Measurements from ENCODE around the gene LRRK1.

LRRK1 gene

GRCh38 chr15:100918690-100919480, at the start of gene LRRK1:
Gene LRRK1, plus strand, starts transcription at chr15:100919357. Its CDS starts 5,276 bp downstream, at chr15:100924633.
- DNase-seq (ENCODE audit: low read depth) = no peak

- DNase-seq (ENCODE audit: low read depth) = peak; percentile 89
Measured at GRCh38 chr15:100873029-100873677, 46.0 kb upstream of the LRRK1 start.

- no peak for DNase-seq (ENCODE audit: low read depth)
Measured at GRCh38 chr15:100875495-100875894, 43.7 kb upstream of the LRRK1 start.

- no peak for DNase-seq (ENCODE audit: low read depth)
Measured at GRCh38 chr15:100875976-100876375, 43.2 kb upstream of the LRRK1 start.

GRCh38 chr15:100877551-100877950, 41.6 kb upstream of the LRRK1 start:
- DNase-seq (ENCODE audit: low read depth) = no peak

- no peak for DNase-seq (ENCODE audit: low read depth)
Measured at GRCh38 chr15:100878130-100878529, 41.0 kb upstream of the LRRK1 start.

- no peak for DNase-seq (ENCODE audit: low read depth)
Measured at GRCh38 chr15:100878648-100879047, 40.5 kb upstream of the LRRK1 start.

GRCh38 chr15:100879061-100879463, 40.1 kb upstream of the LRRK1 start:
- DNase-seq (ENCODE audit: low read depth) = no peak

GRCh38 chr15:100879464-100880138, 39.6 kb upstream of the LRRK1 start, which contains the start of gene ALDH1A3:
Gene ALDH1A3, plus strand, starts transcription at chr15:100879831. Its CDS starts 77 bp downstream, at chr15:100879908.
- DNase-seq (ENCODE audit: low read depth) = no peak

GRCh38 chr15:100880139-100880896, 38.8 kb upstream of the LRRK1 start:
- DNase-seq (ENCODE audit: low read depth) = no peak

GRCh38 chr15:100880897-100881242, 38.3 kb upstream of the LRRK1 start:
- no peak for DNase-seq (ENCODE audit: low read depth)

- no peak for DNase-seq (ENCODE audit: low read depth)
Measured at GRCh38 chr15:100881573-100882336, 37.4 kb upstream of the LRRK1 start.

- DNase-seq (ENCODE audit: low read depth) = no peak
Measured at GRCh38 chr15:100885116-100885515, 34.0 kb upstream of the LRRK1 start.

GRCh38 chr15:100885811-100886210, 33.3 kb upstream of the LRRK1 start:
- DNase-seq (ENCODE audit: low read depth) = no peak

GRCh38 chr15:100887211-100887913, 31.8 kb upstream of the LRRK1 start:
- no peak for DNase-seq (ENCODE audit: low read depth)

GRCh38 chr15:100889385-100890050, 29.6 kb upstream of the LRRK1 start:
- peak; percentile 70 for DNase-seq (ENCODE audit: low read depth)

- DNase-seq (ENCODE audit: low read depth) = no peak
Measured at GRCh38 chr15:100890051-100890720, 29.0 kb upstream of the LRRK1 start.

- DNase-seq (ENCODE audit: low read depth) = no peak
Measured at GRCh38 chr15:100890850-100891249, 28.3 kb upstream of the LRRK1 start.

GRCh38 chr15:100891307-100892012, 27.7 kb upstream of the LRRK1 start:
- no peak for DNase-seq (ENCODE audit: low read depth)
